HG03460 (cell line): Measurements from ENCODE around the gene VPS13C.

Experiments used
- ATAC-seq: cut with Tn5 transposase; IDR thresholded peaks from one replicate; pipeline ENCODE4 v1.9.1; 2021; ENCODE audit not compliant: unreplicated experiment

The VPS13C gene

DNA sequence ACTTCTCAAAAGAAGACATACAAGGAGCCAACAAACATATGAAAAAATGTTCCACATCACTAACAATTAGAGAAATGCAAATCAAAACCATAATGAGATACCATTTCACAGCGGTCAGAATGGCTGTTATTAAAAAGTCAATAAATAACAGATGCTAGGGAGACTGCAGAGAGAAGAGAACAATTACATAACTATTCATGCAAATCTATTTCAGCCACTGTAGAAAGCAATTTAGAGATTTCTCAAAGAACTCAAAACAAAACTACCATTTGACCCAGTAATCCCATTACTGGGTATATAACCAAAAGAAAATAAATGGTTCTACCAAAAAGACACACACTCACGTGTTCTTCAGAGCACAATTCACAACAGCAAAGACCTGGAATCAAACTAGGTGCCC, 116.3 kb downstream of the VPS13C start:
- no peak for ATAC-seq

DNA sequence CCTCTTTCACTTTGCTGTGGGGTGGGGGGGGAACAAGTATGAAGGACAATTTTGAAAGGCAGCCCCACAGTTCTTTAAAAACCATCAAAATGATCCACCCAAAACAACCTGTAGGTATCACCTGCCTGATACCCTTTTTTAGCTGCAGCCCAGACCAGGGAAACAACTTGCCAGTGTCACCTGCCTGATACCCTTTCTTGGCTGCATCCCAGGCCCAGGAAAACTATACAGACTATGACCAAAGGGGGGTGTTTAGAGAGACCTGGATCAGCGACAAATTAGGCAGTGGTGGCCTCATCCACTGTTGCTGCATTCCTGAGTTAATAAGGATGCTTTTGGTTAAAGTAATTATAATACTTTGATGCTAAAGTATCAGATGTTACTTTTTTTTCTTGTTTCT, 122.0 kb downstream of the VPS13C start:
- ATAC-seq = no peak

DNA sequence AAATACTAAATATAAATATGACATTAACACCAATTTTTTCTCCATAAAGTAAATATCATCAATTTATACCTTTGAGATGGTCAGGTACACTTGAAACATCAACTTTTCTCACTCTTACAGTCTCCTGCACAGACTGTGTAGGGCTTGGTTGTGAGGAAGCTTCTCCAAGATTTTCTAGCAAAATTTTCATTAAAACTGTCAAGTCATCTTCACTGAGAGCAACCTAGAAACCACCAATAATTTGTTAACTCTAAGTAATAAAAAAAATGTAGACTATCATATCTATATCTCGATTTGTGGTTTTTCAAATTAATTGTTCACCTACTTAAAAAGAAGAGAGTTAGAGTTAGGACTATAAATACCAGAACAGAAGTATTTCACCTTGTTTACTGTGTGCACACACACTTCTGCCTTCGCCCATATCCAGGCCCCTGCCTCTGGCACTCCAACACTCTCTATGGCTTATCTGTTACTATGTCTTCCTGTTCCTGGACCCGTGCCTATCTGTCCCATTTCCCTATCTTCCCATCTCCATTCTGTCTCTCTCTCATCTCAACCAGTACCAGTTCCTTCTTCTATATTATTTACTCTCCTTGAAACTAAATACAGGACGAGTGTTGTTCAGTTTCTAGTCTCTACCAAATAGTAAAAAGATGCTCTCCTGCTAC, 123.6 kb downstream of the VPS13C start:
- ATAC-seq = no peak

DNA sequence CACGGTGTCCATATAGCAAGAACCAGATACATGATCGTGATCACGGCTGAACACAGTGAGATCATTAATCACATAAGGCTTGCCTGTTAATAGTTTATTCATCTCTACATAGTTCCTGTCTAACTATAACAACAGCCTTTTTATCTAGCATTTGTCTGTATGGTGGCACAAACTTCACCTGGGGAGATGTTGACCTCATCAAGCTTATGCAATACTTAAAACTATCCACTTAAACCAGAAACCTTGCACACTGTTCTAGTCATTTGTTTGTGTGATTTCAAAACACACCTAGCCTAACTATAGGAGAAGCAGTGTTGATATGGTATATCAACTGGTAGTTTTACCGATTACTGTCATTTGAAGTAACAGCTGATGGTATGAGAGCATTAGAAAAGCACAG, 124.8 kb downstream of the VPS13C start:
- no peak for ATAC-seq

DNA sequence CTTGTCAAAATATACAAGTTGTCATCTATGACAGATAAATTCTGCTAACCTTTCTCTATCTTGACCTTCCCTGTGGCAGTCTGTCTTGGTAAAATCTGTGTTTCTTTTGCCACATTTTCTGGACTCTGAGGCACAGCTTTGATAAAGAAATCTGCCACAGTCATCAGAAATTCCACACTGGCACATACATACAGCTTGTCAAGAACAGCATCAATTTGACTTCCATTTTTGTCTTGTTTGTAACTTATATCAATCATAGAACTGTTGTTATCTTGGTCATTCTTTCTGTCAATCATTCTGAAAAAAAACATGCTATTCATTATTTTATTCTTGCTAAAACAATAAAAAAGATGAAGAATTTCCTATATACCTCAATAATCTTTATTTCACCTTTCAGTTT, 130.8 kb downstream of the VPS13C start:
- no peak for ATAC-seq

DNA sequence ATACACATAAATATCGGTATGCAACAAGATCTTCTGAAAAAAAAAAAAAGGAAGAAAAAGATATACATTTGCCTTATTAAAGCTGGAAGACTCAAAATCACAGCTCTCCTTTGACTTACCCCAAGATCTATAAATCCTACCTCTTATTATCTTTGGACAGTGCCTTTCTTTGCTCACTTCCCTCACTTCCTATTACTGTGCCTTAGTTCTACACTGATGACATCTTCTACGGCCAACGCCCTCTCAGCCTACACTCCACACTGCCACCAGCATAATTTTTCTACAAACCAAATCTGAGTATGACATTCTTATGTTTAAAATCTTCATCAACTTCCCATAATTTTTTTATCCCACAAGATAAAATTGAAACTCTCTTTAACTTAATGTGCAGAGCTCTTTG, 137.1 kb downstream of the VPS13C start:
- ATAC-seq = no peak

DNA sequence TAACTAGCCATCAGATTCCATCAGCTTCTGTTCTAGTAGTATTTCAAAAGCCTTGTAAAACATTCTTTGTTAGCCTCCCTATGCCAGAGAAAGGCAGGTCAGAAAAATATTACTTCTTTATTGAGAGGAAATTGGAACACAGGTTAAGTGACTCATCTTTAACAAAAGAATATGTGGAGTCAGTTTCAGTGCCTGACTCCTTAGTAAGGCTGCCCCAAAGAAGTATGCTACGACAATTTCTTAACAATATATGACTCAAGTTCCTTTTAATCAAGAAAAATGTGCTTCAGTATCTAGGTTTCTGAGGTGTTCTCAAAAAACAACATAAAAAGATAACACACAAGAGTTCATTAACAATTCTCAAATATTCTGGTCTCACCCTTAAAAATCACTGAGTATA, 139.2 kb downstream of the VPS13C start:
- ATAC-seq = no peak

DNA sequence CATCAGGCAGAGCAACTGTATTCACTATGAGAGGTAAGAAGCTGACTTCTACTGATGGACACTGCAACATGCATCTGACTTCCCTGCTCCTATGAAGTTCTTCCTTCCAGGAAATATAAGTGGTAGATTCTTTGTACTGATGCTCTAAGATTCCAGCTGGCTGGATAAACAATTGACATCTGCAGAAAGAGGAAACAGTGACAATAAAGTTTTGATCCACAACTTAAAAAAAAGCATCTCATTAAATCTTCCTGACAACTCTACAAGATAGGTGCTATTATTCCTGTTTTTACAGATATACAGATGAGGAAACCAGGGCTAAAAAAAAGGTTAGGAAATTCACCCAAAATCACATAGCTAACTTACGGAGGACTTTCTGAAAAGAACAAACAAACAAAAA, 142.8 kb downstream of the VPS13C start:
- no peak for ATAC-seq

DNA sequence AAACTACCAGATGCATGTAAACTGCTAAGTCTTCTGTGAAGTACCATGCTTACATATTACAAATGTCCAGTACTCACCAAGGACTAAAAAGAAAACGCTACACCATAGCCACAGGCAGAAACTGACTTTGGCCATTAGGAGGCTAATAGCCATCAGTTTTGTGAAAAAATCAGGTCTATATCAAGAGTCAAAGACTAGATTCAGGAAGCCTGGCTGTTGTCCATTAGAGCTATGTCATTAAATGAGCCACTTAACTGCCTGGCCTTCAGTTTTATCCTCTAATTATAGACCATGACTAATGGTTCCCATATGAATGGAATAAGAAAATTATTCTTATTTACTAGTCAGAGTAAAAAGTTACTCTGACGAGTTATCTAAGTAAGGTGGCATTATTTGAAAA, 144.1 kb downstream of the VPS13C start:
- no peak for ATAC-seq

DNA sequence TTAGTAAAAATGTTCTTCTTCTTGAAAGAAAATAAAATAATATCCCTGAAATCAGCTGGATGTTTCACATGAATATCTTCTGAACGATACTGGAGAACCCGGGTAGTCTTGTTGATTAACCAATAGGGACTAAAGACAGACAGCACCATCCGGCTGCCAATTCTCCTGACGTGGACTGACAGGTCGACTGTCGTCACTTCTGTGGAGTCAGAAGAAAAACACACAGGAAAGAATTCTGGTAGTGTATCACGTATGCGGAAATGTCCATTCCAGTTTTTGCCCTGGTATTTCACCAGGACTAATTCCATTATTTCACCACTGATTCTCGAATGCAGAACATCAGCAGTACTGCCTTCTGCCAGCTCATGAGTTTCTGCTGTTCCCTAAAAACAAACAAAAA, 144.6 kb downstream of the VPS13C start:
- no peak for ATAC-seq

DNA sequence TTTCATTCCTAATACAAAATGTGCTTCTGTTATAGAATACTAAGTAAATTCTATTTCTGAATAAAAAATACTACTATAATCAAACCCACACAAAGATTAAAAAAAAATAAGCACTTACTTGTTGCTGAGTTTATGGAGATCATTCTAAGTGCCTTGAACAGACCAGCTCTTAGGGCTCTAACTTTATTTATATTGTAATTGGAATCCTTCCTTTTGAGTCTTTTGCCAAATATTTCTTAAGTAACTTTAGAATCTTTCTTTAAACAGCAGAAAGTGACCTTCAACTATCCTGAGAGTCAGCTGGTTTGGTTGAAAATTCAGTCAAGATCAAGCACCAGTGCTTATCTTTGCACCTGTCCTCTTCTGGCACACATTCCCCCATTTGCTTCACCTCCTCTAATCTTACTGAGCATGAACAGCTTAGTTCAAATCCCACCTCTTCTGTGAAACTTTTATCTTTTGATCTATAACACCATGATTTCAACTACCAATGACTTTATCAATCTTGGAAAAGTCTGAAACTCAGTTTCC, 149.3 kb downstream of the VPS13C start:
- ATAC-seq = no peak

DNA sequence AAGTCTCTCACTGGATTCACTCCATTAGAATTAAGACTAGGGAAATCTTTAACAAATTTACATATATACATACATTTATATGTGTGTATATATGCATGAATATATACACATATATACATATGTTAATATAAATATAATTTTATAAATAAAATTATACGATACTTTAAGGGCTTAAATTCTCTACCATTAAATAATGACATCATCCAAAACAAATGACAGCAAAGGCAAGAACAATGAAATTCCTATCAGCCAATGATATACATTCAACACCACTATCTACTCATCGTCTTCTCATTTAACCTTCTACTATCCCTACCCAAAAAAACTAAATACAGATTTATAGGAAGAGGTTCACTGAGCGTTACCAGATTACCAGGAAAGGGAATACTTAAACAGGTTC, 152.0 kb downstream of the VPS13C start:
- no peak for ATAC-seq

DNA sequence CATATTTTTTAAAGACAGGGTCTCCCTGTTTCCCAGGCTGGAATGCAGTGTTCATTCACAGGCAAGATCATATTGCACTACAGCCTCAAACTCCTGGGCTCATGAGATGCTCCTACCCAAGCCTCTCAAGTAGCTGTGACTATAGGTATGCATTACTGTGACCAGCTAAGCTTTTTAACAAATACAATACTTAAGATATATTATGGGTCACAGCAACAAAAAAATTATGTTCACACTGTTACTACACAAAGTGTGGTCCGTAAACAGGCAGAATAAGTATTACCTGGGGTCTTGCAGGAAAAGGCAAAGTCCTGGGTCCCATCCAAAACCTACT, 152.5 kb downstream of the VPS13C start:
- ATAC-seq = no peak

DNA sequence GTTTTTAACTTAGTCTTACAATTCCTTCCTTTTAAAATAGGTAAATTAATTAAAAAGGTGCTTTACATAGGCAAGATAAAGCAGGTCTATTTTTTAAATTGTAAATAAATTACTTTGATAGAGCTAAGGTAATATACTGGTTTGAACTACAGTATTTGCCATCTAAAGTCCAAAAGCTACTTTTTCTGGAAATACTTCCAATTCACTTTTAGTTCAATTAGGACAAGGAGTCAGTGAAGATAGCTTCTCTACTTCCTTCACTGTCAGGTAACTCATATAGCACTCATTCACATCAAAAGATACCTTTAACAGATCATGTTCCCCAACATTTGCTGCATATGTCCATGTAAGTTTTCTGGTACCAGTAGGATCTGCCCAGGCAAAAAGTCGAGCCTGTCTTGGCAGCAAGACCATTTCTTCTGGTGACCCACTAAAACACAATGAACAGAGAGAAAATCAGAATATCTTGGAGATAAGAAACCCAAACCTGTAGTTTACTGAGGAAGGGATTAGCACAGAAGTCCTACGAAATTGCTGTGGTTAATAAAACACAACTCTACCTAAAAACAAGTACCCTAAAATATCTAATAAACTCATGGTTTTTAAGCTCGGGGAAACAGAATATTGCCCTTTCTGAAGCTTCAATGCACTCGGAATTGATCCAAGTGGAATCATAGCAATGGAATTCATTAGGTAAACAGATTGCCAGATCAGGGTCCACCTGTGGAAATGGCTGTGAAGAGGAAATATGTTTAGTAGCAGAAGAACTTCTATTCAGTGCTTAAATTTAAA, 153.1 kb downstream of the VPS13C start:
- no peak for ATAC-seq

DNA sequence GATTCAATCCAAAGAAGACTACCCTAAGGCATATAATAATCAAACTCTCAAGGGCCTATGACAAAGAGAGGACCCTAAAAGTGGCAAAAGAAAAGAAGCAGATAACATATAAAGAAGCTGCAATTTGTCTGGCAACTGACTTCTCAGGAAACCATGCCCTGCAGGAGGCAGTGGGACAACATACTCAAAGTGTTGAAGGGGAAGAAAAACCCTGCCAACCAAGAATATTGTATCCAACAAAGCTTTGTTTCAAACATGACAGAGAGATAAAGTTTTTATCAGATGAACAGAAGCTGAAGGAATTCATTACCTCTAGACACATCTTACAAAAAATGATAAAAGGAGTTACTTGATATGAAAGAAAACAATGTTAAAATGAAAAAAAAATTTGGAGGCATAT, 167.1 kb downstream of the VPS13C start:
- no peak for ATAC-seq

DNA sequence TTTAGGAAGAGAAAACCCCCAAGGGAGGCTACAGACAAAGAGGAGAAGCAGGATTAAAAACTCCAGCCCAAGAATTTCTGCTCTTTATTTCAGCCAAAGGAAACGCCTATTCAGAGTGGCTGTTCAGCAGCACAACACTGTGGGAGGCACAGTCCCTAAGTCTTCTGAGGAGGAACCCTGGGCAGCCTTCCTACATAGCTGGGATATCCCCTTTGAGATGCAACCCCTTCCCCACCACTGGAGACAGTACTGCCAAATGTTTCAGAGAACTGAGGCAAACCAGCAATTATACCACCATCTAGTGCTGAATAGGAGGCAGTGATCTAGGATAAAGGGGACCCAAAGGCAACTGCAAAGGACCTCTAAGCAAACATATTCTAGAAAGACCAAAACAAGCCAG, 168.1 kb downstream of the VPS13C start:
- no peak for ATAC-seq

DNA sequence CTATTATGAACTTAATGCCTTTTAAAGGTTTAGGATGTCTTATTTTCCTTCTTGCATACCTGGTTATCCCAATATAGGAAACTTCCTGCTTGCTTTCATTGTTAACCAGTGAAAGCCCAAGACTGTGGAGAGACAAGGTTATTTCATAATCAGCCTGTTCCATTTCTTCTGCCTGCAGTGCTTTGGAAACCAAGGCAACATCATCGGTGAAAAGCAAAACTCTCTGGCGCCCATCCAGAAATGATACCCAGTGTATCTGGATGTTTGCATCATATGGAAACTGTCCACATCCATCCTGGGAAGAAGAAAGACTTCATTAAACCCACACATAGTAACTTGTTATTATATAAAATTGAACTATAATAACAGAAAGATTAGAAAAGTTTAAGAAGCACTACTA, 170.1 kb downstream of the VPS13C start:
- no peak for ATAC-seq

DNA sequence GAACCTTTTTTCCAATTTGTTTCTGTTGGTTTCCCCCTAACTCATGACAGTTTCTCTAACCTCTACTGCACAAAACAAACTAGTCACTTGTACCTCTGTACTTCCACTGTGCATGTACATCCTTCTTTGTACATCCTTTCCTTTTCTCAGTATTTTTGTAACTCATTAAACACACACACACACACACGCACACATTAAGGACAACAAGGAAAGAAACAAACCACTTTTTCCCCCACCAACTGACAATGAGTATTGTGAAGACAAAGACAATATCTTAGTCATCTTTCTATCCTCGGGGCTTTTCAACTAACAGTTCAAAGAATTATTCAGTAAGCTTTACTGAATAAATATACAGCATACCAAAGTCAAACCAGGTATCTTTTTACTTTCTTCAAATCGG, 170.5 kb downstream of the VPS13C start:
- ATAC-seq = no peak

DNA sequence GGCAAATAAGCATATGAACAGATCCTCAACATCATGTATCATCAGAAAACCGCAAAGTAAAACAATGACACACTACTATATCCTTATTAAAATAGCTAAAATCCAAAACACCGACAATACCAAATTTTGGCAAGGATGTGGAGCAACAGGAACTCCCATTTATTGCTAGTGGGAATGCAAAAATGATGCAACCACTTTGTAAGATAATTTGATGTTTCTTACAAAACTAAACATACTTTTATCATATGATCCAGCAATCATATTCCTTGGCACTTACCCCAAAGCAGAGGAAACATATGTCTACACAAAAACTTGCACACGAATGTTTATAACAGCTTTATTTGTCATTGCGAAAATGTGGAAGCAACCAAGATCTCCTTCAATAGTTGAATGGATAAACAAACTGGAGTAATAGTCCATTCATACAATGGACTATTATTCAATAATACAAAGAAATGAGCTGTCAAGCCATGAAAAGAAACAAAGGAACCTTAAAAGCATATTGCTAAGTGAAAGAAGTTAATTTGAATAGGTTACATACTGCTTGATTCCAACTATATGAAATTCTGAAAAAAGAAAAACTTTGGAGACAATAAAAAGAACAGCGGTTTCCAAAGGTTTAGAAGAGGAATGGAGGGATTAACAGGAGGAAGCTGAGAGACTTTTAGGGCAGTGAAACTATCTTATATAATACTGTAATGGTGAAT, 172.0 kb downstream of the VPS13C start:
- no peak for ATAC-seq

DNA sequence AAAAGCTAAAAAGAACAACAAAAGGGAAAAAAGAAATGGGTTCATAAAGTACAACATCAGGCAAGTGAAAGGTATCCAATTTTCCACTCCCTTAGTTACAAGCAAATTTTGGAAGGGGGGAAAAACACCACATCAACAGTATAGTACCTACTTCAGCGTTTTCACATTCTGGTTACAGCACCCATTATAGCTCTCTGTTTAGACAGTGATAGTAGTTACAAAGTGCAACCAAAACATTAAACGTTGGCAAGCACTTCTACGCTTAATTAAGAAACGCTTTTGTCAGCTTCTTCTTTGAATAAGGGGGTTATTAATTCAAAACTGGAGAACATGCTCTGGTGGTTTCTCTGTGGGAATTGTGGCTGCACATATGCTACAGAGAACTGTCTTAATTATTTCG, 180.2 kb downstream of the VPS13C start:
- no peak for ATAC-seq

DNA sequence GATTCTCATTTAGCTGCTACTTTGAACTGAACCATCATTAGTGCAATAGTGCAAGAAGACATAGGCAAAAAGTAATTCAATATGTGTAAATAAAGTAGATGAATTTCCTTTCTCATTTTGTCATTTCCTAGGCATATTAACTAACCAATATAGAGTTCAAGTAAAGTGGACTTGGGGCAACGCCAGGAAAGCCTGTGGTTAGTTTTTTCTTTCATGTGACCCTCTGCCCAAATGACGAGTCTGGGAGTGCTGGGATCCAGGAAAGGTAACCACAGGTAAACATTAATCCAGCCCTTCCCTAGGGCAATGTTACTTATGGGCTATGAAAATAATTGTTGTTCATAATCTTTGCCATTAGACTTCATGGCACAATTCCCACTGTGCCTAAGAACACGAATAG, 181.0 kb downstream of the VPS13C start:
- no peak for ATAC-seq

DNA sequence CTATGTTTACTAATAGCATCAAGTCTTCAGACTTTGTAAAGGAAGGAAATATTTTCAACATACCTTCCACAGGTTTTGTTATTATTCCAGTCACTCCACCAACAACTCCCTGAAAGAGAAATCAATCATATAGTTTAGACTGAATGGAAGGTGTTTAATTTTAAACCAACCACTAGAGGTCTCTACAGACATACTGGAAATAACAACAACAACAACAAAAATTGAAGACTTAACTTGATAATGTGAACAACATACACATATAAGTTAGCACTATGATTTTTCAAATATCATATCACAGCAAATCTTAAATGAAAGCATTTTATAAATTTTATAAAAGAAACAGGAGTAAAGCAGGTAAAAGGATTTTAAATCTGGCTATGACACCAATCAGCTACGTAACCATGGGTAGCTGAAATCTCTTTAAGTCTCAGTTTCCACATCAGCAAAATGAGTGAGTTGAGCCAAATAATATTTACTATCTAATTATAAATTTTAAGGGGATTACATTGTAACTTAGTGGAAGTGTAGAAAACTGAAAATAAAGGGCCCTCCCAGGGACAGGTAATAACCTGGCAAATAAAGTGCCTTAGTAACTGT, 188.2 kb downstream of the VPS13C start:
- no peak for ATAC-seq
